COLO668 (cell line): Measurements from ENCODE around the gene TRIP13.
"Not testable (repeated sequence)": the region's sequence is repeated elsewhere in the genome, so short reads cannot be mapped to it uniquely, and the experiment has no call there.

Source experiments
- DNase-seq: peaks from one replicate; lab custom pipeline; 2025; ENCODE audit not compliant: unreplicated experiment; lab: John Stamatoyannopoulos, UW

Gene TRIP13

GRCh38 chr5:871596-872298, 20.9 kb upstream of the TRIP13 start:
- DNase-seq = no peak

- DNase-seq = no peak
These were observed 20.4 kb upstream of the TRIP13 start for GRCh38 chr5:872301-872700.

- DNase-seq = no peak
These were observed 19.4 kb upstream of the TRIP13 start for GRCh38 chr5:873328-873727.

- no peak for DNase-seq
These were observed 16.8 kb upstream of the TRIP13 start for GRCh38 chr5:875931-876330.

GRCh38 chr5:876398-877365, 16.0 kb upstream of the TRIP13 start:
- DNase-seq = no peak

- no peak for DNase-seq
These were observed 14.6 kb upstream of the TRIP13 start for GRCh38 chr5:878125-878524.

- not testable (repeated sequence) for DNase-seq
These were observed 14.0 kb upstream of the TRIP13 start for GRCh38 chr5:878677-879076.

GRCh38 chr5:880816-881550, 11.7 kb upstream of the TRIP13 start:
- DNase-seq = no peak

- DNase-seq = no peak
These were observed 11.1 kb upstream of the TRIP13 start for GRCh38 chr5:881551-881935.

- no peak for DNase-seq
These were observed 10.2 kb upstream of the TRIP13 start for GRCh38 chr5:882253-883183.

GRCh38 chr5:883475-884181, 9.1 kb upstream of the TRIP13 start:
- DNase-seq = no peak

GRCh38 chr5:884345-885126, 8.1 kb upstream of the TRIP13 start:
- DNase-seq = no peak

- no peak for DNase-seq
These were observed 7.6 kb upstream of the TRIP13 start for GRCh38 chr5:885127-885442.

- DNase-seq = peak; percentile 48
These were observed 7.2 kb upstream of the TRIP13 start for GRCh38 chr5:885529-885928.

- no peak for DNase-seq
These were observed 6.6 kb upstream of the TRIP13 start for GRCh38 chr5:886036-886435.

- no peak for DNase-seq
These were observed 5.9 kb upstream of the TRIP13 start for GRCh38 chr5:886716-887325.

- DNase-seq = no peak
These were observed 4.6 kb upstream of the TRIP13 start for GRCh38 chr5:887947-888637.

GRCh38 chr5:888638-889035, 4.0 kb upstream of the TRIP13 start:
- no peak for DNase-seq
